M059J (cell line): ENCODE results near the gene ACKR3. TPM values are rescaled to one million over a fixed set of nuclear protein-coding genes. Genes with fewer than 3 reads are reported as not detected.

ENCODE experiments used
- DNase-seq: peaks from one replicate; pipeline ENCODE4 v3.0.0-alpha.2; 2012; ENCODE audit warnings: low read depth
- total RNA-seq: library from RNA; depleted of rRNA; stranded (reverse); fragments of >200 nt; shearing (Covaris generic); gene quantifications from 2 replicates; pipeline ENCODE4 v1.2.3, GENCODE V29; 2014; rRNA removed

Gene ACKR3
- 2.7 and 3.0 TPM in 2 replicates for total RNA-seq

GRCh38 chr2:236569573-236569973 is at the start of gene ACKR3:
Gene ACKR3, plus strand, starts transcription at chr2:236569825. Its CDS starts 10,641 bp downstream, at chr2:236580466.
- DNase-seq = peak; percentile 79

- no peak for DNase-seq
These were observed 48.1 kb upstream of the ACKR3 start for GRCh38 chr2:236521556-236521955.

GRCh38 chr2:236523249-236523648 is 46.4 kb upstream of the ACKR3 start:
- DNase-seq = no peak

GRCh38 chr2:236525411-236525997 is 44.1 kb upstream of the ACKR3 start:
- no peak for DNase-seq

- peak; percentile 27 for DNase-seq
These were observed 43.0 kb upstream of the ACKR3 start for GRCh38 chr2:236526455-236527158.

- no peak for DNase-seq
These were observed 42.4 kb upstream of the ACKR3 start for GRCh38 chr2:236527159-236527630.

GRCh38 chr2:236529606-236530005 is 40.0 kb upstream of the ACKR3 start:
- DNase-seq = no peak

- DNase-seq = no peak
These were observed 39.1 kb upstream of the ACKR3 start for GRCh38 chr2:236530512-236530911.

GRCh38 chr2:236531195-236531594 is 38.4 kb upstream of the ACKR3 start:
- no peak for DNase-seq

- no peak for DNase-seq
These were observed 37.6 kb upstream of the ACKR3 start for GRCh38 chr2:236531996-236532395.

- no peak for DNase-seq
These were observed 36.3 kb upstream of the ACKR3 start for GRCh38 chr2:236533343-236533742.

- DNase-seq = peak; percentile 81
These were observed 34.6 kb upstream of the ACKR3 start for GRCh38 chr2:236535024-236535423.

- DNase-seq = no peak
These were observed 32.8 kb upstream of the ACKR3 start for GRCh38 chr2:236536727-236537398.

GRCh38 chr2:236538242-236538641 is 31.4 kb upstream of the ACKR3 start:
- DNase-seq = no peak

GRCh38 chr2:236541008-236541562 is 28.5 kb upstream of the ACKR3 start:
- DNase-seq = no peak

- no peak for DNase-seq
These were observed 25.3 kb upstream of the ACKR3 start for GRCh38 chr2:236544362-236544761.

GRCh38 chr2:236545248-236545658 is 24.4 kb upstream of the ACKR3 start:
- no peak for DNase-seq

GRCh38 chr2:236545814-236546480 is 23.7 kb upstream of the ACKR3 start:
- DNase-seq = no peak

GRCh38 chr2:236546561-236547002 is 23.0 kb upstream of the ACKR3 start:
- DNase-seq = no peak

GRCh38 chr2:236547725-236548124 is 21.9 kb upstream of the ACKR3 start:
- DNase-seq = no peak

- no peak for DNase-seq
These were observed 21.3 kb upstream of the ACKR3 start for GRCh38 chr2:236548179-236548921.
